ENCODE results near the gene C1QTNF8. TPM values are rescaled to one million over a fixed set of nuclear protein-coding genes. Genes with fewer than 3 reads are reported as not detected.
"Not testable (repeated sequence)": the region's sequence is repeated elsewhere in the genome, so short reads cannot be mapped to it uniquely, and the experiment has no call there.

The C1QTNF8 gene
- total RNA-seq, 1 experiment from 2014 or later, result not detected

DNA sequence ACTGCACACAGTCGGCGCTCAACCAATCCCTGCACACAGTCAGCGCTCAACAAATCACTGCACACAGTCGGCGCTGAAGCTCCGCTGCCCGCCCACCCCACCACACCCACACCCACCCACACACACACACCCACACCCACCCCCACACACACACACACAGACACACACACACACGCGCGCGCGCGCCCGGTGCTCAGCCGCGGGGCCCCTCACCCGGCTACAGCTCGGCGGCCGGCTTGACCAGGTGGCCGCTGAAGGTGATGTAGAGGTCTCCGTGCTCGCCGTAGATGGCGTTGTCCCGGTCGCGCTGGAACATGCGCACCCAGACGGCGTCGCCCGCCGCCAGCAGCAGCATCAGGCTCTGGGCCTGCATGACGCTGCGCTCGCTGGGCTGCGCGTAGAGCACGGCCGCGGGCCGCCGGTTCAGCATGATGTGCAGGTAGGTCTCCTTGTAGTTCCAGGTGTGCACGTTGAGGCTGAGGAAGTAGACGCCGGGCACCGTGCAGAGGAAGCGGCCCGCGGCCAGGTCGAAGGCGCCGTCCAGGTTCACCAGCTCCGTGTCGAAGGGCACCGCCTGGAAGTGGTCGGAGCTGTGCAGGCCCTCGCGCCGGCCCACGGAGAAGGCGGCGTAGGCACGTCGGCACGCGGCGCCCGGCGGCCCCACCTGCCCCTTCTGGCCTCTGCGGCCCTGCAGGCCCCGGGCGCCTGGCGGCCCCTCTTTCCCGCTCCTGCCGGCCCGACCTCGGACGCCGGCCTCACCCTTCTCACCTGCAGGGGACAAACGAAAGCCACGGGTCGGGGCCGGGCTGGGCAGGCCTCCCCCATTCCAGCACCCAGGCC, 2.5 kb downstream of the C1QTNF8 start:
- CTCF ChIA-PET, result no interaction called here

DNA sequence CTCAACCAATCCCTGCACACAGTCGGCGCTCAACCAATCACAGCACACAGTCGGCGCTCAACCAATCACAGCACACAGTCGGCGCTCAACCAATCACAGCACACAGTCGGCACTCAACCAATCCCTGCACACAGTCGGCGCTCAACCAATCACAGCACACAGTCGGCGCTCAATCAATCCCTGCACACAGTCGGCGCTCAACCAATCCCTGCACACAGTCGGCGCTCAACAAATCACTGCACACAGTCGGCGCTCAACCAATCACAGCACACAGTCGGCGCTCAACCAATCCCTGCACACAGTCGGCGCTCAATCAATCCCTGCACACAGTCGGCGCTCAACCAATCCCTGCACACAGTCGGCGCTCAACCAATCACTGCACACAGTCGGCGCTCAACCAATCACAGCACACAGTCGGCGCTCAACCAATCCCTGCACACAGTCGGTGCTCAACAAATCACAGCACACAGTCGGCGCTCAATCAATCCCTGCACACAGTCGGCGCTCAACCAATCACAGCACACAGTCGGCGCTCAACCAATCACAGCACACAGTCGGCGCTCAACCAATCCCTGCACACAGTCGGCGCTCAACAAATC, 3.3 kb downstream of the C1QTNF8 start:
- H3K27ac ChIP-seq (ENCODE audit: low read length); H3K4me2 ChIP-seq (ENCODE audit: low read length): not testable (repeated sequence)

More for the DNA sequence above, 2.5 kb downstream of the C1QTNF8 start:
- Histone ChIP-seq H2AFZ (ENCODE audit: low read length) (no peak overlapping the region), H3K9ac (ENCODE audit: low read length) (no peak overlapping the region), H3F3A (ENCODE audit: low read length, unreplicated experiment) (no peaks in the 10 kb centered on the region), H3K9me2 (replicated peaks; ENCODE audit: low read length) (no peaks in the 10 kb centered on the region), H3K4me1 (ENCODE audit: insufficient read depth, low read length) (peaks cover 8% of the 10 kb centered on the region; the same call in 1 of the 2 replicates), H3K4me2 (ENCODE audit: low read length) (no peak overlapping the region), H3K79me2 (ENCODE audit: low read length) (no peaks in the 10 kb centered on the region), H3K4me3 (ENCODE audit: low read length) (no peak overlapping the region), H3K27me3 (ENCODE audit: low read length) (no peaks in the 10 kb centered on the region), H4K20me1 (ENCODE audit: low read length) (no peaks in the 10 kb centered on the region), H3K9me3 (ENCODE audit: low read length) (no peaks in the 10 kb centered on the region), H3K36me3 (ENCODE audit: low read depth, low read length) (no peaks in the 10 kb centered on the region), H3K27ac (ENCODE audit: low read length) (no peak overlapping the region)
- intact Hi-C loops (cut with micrococcal nuclease), result no loop called here
- POLR2A ChIA-PET (ENCODE audit: unreplicated experiment), result no interaction called here
- no peak for DNase-seq
- ATAC-seq, result no peak
- no TSS peak for BruUV-seq (replicated peaks)
- TF ChIP-seq, protein P1, sequence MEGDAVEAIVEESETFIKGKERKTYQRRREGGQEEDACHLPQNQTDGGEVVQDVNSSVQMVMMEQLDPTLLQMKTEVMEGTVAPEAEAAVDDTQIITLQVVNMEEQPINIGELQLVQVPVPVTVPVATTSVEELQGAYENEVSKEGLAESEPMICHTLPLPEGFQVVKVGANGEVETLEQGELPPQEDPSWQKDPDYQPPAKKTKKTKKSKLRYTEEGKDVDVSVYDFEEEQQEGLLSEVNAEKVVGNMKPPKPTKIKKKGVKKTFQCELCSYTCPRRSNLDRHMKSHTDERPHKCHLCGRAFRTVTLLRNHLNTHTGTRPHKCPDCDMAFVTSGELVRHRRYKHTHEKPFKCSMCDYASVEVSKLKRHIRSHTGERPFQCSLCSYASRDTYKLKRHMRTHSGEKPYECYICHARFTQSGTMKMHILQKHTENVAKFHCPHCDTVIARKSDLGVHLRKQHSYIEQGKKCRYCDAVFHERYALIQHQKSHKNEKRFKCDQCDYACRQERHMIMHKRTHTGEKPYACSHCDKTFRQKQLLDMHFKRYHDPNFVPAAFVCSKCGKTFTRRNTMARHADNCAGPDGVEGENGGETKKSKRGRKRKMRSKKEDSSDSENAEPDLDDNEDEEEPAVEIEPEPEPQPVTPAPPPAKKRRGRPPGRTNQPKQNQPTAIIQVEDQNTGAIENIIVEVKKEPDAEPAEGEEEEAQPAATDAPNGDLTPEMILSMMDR (conservative IDR thresholded peaks at IDR 0.05; ENCODE audit: low read depth, low read length), result no peak
- no peak for TF ChIP-seq EZH2 (IDR thresholded peaks at IDR 0.05; ENCODE audit: low read length, unreplicated experiment)
- no peak for TF ChIP-seq EZH2phosphoT487 (IDR thresholded peaks at IDR 0.05; ENCODE audit: borderline replicate concordance, low read length)

DNA sequence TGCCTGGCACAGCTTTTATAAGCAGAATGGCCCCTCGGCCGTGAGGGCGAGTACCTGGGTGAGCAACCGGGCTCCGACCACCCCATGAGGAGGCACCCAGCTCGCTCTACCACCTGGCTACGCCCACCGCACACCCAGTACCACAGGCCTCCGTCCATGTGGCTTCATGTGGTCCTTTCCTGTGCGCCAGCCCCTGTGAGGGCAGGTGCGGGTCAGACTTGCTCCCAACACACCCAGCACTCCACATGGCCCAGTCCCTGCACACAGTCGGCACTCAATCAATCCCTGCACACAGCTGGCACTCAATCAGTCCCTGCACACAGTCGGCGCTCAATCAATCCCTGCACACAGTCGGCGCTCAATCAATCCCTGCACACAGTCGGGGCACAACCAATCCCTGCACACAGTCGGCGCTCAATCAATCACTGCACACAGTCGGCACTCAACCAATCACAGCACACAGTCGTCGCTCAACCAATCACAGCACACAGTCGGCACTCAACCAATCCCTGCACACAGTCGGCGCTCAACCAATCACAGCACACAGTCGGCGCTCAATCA, 4.0 kb downstream of the C1QTNF8 start:
- Histone ChIP-seq H4K20me1 (ENCODE audit: low read length) (no peaks in the 10 kb centered on the region), H3K9me2 (replicated peaks; ENCODE audit: low read length) (no peaks in the 10 kb centered on the region), H3K36me3 (ENCODE audit: low read depth, low read length) (no peaks in the 10 kb centered on the region), H3K4me2 (ENCODE audit: low read length) (no peak overlapping the region), H3K79me2 (ENCODE audit: low read length) (no peaks in the 10 kb centered on the region), H3K4me3 (ENCODE audit: low read length) (no peak overlapping the region), H3K9me3 (ENCODE audit: low read length) (no peaks in the 10 kb centered on the region), H3K9ac (ENCODE audit: low read length) (no peak overlapping the region), H3K27ac (ENCODE audit: low read length) (no peak overlapping the region), H3F3A (ENCODE audit: low read length, unreplicated experiment) (no peaks in the 10 kb centered on the region), H2AFZ (ENCODE audit: low read length) (no peak overlapping the region), H3K27me3 (ENCODE audit: low read length) (no peaks in the 10 kb centered on the region), H3K4me1 (ENCODE audit: insufficient read depth, low read length) (peaks cover 8% of the 10 kb centered on the region; the same call in 1 of the 2 replicates)
- intact Hi-C loops (cut with micrococcal nuclease), result no loop called here
- no peak for ATAC-seq
- DNase-seq, result no peak
- no TSS peak for BruUV-seq (replicated peaks)
- TF ChIP-seq EZH2 (IDR thresholded peaks at IDR 0.05; ENCODE audit: low read length, unreplicated experiment) (no peak), EZH2phosphoT487 (IDR thresholded peaks at IDR 0.05; ENCODE audit: borderline replicate concordance, low read length) (no peak)
- TF ChIP-seq, protein P1 (conservative IDR thresholded peaks at IDR 0.05; ENCODE audit: low read depth, low read length), result no peak
- ChIA-PET CTCF (no interaction called here), POLR2A (ENCODE audit: unreplicated experiment) (no interaction called here)

More for the DNA sequence above, 3.3 kb downstream of the C1QTNF8 start:
- H3K4me1 ChIP-seq (ENCODE audit: insufficient read depth, low read length); DNase-seq; H3K27me3 ChIP-seq (ENCODE audit: low read length); H3K4me3 ChIP-seq (ENCODE audit: low read length); POLR2A ChIA-PET (ENCODE audit: unreplicated experiment); BruUV-seq (replicated peaks); intact Hi-C loops (cut with micrococcal nuclease); ATAC-seq; H3K9ac ChIP-seq (ENCODE audit: low read length); CTCF ChIA-PET; H2AFZ ChIP-seq (ENCODE audit: low read length); H3K9me2 ChIP-seq (replicated peaks; ENCODE audit: low read length); H3K36me3 ChIP-seq (ENCODE audit: low read depth, low read length); H4K20me1 ChIP-seq (ENCODE audit: low read length); H3K9me3 ChIP-seq (ENCODE audit: low read length); H3K79me2 ChIP-seq (ENCODE audit: low read length); H3F3A ChIP-seq (ENCODE audit: low read length, unreplicated experiment): not testable (repeated sequence)
